ENCODE data around the gene SIM2. TPM values are rescaled to one million over a fixed set of nuclear protein-coding genes. Genes with fewer than 3 reads are reported as not detected.

SIM2 gene
- total and polyA plus RNA-seq, 2 experiments from 2014 or later: 0.16 to 0.49 TPM

DNA sequence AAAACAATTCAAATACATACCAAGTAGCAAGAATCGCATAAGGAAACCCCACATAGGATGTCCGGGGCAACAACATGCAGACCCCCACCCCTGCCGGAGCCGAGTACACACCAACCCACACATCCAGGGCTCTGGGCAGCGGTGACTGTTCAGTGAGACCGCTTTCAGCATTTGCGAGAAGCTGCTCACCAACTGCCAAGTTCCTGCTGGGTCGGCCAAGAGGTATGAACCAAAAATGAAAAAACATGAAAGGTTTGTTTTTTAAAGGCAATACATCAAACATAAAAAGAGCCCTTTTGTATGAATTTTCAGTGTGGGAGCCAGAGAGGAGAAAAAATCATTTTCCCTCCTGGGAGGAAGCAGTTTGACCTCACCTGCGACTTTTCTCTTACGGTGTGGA is 92.3 kb downstream of the SIM2 start:
- peaks cover 5% of the 10 kb centered on the region; the same call in 1 of the 2 replicates for H3K4me1 ChIP-seq (ENCODE audit: insufficient read depth)
- H3K9me3 Mint-ChIP-seq: no peaks in the 10 kb centered on the region; the same call in 2 of the 3 replicates

DNA sequence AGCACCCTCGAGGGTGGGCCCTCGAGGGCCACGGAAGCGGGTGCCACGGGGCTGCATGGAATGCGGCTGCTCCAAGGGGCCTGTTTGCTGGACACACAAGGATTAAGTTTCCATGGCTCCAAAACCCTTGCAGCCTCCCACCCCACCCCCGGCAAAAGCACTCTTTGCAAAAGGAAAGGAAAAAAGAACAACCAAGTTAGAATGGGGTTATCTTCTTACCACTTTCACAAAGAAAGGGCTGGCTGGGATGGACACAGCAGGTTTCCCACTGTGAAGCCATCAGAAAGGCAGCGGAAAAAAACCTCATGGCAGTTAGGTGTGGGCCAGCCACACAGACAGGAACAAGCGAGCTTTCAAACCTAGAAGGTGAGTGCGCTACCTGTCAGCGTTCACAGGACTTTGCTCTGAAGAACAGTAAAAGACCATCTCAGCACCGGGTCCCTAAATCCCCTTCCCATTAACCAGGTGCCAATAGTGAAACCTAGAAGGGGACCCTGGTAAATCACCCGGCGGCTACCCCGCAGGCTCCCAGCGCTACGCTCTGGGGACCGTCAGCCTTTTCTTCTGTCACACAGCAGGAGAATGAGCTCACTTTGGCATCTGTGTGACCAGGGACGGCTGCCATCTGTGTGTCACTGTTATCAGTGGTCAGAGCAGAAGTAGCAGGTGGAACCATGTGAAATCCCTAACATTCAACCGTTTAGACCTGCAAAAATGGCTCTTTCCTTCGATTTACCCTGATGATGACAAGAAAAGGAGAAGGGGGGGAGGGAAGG is 93.0 kb downstream of the SIM2 start:
- no peak for DNase-seq (ENCODE audit: low spot score)
- H3K27ac ChIP-seq (ENCODE audit: low read depth): no peak overlapping the region

More for the DNA sequence above, 92.3 kb downstream of the SIM2 start:
- ATAC-seq (no peak), DNase-seq (ENCODE audit: low spot score) (no peak)
- TF ChIP-seq ZNF114 (CRISPR knock-in tag; IDR thresholded peaks at IDR 0.05): no peak
- TF ChIP-seq, protein P1, sequence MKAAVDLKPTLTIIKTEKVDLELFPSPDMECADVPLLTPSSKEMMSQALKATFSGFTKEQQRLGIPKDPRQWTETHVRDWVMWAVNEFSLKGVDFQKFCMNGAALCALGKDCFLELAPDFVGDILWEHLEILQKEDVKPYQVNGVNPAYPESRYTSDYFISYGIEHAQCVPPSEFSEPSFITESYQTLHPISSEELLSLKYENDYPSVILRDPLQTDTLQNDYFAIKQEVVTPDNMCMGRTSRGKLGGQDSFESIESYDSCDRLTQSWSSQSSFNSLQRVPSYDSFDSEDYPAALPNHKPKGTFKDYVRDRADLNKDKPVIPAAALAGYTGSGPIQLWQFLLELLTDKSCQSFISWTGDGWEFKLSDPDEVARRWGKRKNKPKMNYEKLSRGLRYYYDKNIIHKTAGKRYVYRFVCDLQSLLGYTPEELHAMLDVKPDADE (IDR thresholded peaks at IDR 0.05): no peak
- H3K4me1 Mint-ChIP-seq: peaks cover 11% of the 10 kb centered on the region
- Histone ChIP-seq H2AFZ (no peak overlapping the region), H3K36me3 (ENCODE audit: insufficient read depth) (no peaks in the 10 kb centered on the region), H3K27me3 (ENCODE audit: insufficient read depth) (no peaks in the 10 kb centered on the region), H3K9me2 (ENCODE audit: insufficient read depth) (no peaks in the 10 kb centered on the region), H3K4me2 (no peak overlapping the region), H3K79me2 (replicated peaks; ENCODE audit: insufficient read depth) (no peaks in the 10 kb centered on the region), H4K20me1 (replicated peaks; ENCODE audit: insufficient read depth) (no peaks in the 10 kb centered on the region), H3K27ac (ENCODE audit: low read depth) (no peak overlapping the region), H3K4me3 (no peak overlapping the region), H3F3A (replicated peaks; ENCODE audit: low read depth) (no peaks in the 10 kb centered on the region)
- no peak overlapping the region for H3K27ac Mint-ChIP-seq
- peaks cover 2% of the 10 kb centered on the region for H3K27me3 Mint-ChIP-seq (ENCODE audit: insufficient read depth, low read depth, poor library complexity)
- no peaks in the 10 kb centered on the region for H3K36me3 Mint-ChIP-seq (ENCODE audit: low read depth)
- no peak overlapping the region for H3K4me3 Mint-ChIP-seq

More for the DNA sequence above, 93.0 kb downstream of the SIM2 start:
- TF ChIP-seq NANOG (IDR thresholded peaks at IDR 0.05; ENCODE audit: borderline replicate concordance): no peak
- TF ChIP-seq, protein P1 (IDR thresholded peaks at IDR 0.05): no peak
- no peak for TF ChIP-seq ZNF114 (CRISPR knock-in tag; IDR thresholded peaks at IDR 0.05)
- TF ChIP-seq REST (IDR thresholded peaks at IDR 0.05; ENCODE audit: unreplicated experiment): no peak
- no peak for TF ChIP-seq CREB1 (CRISPR knock-in tag; IDR thresholded peaks at IDR 0.05; ENCODE audit: low read depth)
- no peaks in the 10 kb centered on the region; the same call in 2 of the 3 replicates for H3K9me3 Mint-ChIP-seq
- Histone ChIP-seq H3K4me3 (no peak overlapping the region), H3K9me2 (ENCODE audit: insufficient read depth) (no peaks in the 10 kb centered on the region), H3K79me2 (replicated peaks; ENCODE audit: insufficient read depth) (no peaks in the 10 kb centered on the region), H2AFZ (no peak overlapping the region), H4K20me1 (replicated peaks; ENCODE audit: insufficient read depth) (no peaks in the 10 kb centered on the region), H3K4me2 (no peak overlapping the region), H3K36me3 (ENCODE audit: insufficient read depth) (no peaks in the 10 kb centered on the region), H3K4me1 (ENCODE audit: insufficient read depth) (peaks cover 5% of the 10 kb centered on the region; the same call in 1 of the 2 replicates), H3F3A (replicated peaks; ENCODE audit: low read depth) (no peaks in the 10 kb centered on the region), H3K27me3 (ENCODE audit: insufficient read depth) (no peaks in the 10 kb centered on the region)
- ATAC-seq: peak; percentile 65
- H3K27me3 Mint-ChIP-seq (ENCODE audit: insufficient read depth, low read depth, poor library complexity): no peaks in the 10 kb centered on the region
- peaks cover 8% of the 10 kb centered on the region for H3K4me1 Mint-ChIP-seq
- H3K4me3 Mint-ChIP-seq: no peak overlapping the region
- H3K27ac Mint-ChIP-seq: no peak overlapping the region
- H3K36me3 Mint-ChIP-seq (ENCODE audit: low read depth): no peaks in the 10 kb centered on the region
